ENCODE data around the gene DHRS2. TPM values are rescaled to one million over a fixed set of nuclear protein-coding genes. Genes with fewer than 3 reads are reported as not detected.

The DHRS2 gene
- polyA plus RNA-seq, 1 donor = 0.84 TPM

GRCh38 chr14:23610815-23611289, 25.3 kb upstream of the DHRS2 start:
- Histone ChIP-seq H3K27me3 (ENCODE audit: control insufficient read depth, insufficient read depth, low read length) (no peaks in the 10 kb centered on the region), H3K4me1 (ENCODE audit: control insufficient read depth, insufficient read depth, low read length) (peaks cover 55% of the 10 kb centered on the region), H3K4me3 (ENCODE audit: low read length) (no peak overlapping the region), H3K36me3 (ENCODE audit: control insufficient read depth, insufficient read depth, low read length) (no peaks in the 10 kb centered on the region), H3K27ac (ENCODE audit: low read length) (peak overlapping the region; percentile 35), H3K9me3 (ENCODE audit: control insufficient read depth, low read depth, low read length) (no peaks in the 10 kb centered on the region)
- WGBS (ENCODE audit: insufficient coverage, low lambda C conversion rate) = no CpG with 5 or more reads among the region's 4 CpGs
- no peak for DNase-seq

- no CpG with 5 or more reads among the region's 4 CpGs for WGBS (ENCODE audit: insufficient coverage, low lambda C conversion rate)
- Histone ChIP-seq H3K27ac (ENCODE audit: low read length) (no peak overlapping the region), H3K9me3 (ENCODE audit: control insufficient read depth, low read depth, low read length) (no peaks in the 10 kb centered on the region), H3K27me3 (ENCODE audit: control insufficient read depth, insufficient read depth, low read length) (no peaks in the 10 kb centered on the region), H3K4me1 (ENCODE audit: control insufficient read depth, insufficient read depth, low read length) (peaks cover 56% of the 10 kb centered on the region), H3K36me3 (ENCODE audit: control insufficient read depth, insufficient read depth, low read length) (no peaks in the 10 kb centered on the region), H3K4me3 (ENCODE audit: low read length) (no peak overlapping the region)
- DNase-seq = no peak
Observed at GRCh38 chr14:23612354-23612732, 23.8 kb upstream of the DHRS2 start.

- Histone ChIP-seq H3K36me3 (ENCODE audit: control insufficient read depth, insufficient read depth, low read length) (no peaks in the 10 kb centered on the region), H3K9me3 (ENCODE audit: control insufficient read depth, low read depth, low read length) (no peaks in the 10 kb centered on the region), H3K4me3 (ENCODE audit: low read length) (no peak overlapping the region), H3K4me1 (ENCODE audit: control insufficient read depth, insufficient read depth, low read length) (peaks cover 60% of the 10 kb centered on the region), H3K27me3 (ENCODE audit: control insufficient read depth, insufficient read depth, low read length) (no peaks in the 10 kb centered on the region), H3K27ac (ENCODE audit: low read length) (no peak overlapping the region)
- DNase-seq = no peak
- WGBS (ENCODE audit: insufficient coverage, low lambda C conversion rate) = 100% methylated on average over 1 of the region's 1 CpG
Observed at GRCh38 chr14:23612802-23613201, 23.4 kb upstream of the DHRS2 start.

- Histone ChIP-seq H3K4me3 (ENCODE audit: low read length) (no peak overlapping the region), H3K4me1 (ENCODE audit: control insufficient read depth, insufficient read depth, low read length) (peaks cover 64% of the 10 kb centered on the region)
- peak in 1 of 2 donors; percentile 79 for DNase-seq
Observed at GRCh38 chr14:23613242-23614070, 22.7 kb upstream of the DHRS2 start.

GRCh38 chr14:23614395-23614828, 21.8 kb upstream of the DHRS2 start:
- no peak overlapping the region for H3K4me3 ChIP-seq (ENCODE audit: low read length)
- peak overlapping the region; percentile 66 for H3K27ac ChIP-seq (ENCODE audit: low read length)
- H3K4me1 ChIP-seq (ENCODE audit: control insufficient read depth, insufficient read depth, low read length) = peaks cover 67% of the 10 kb centered on the region
- no peaks in the 10 kb centered on the region for H3K36me3 ChIP-seq (ENCODE audit: control insufficient read depth, insufficient read depth, low read length)
- H3K27me3 ChIP-seq (ENCODE audit: control insufficient read depth, insufficient read depth, low read length) = no peaks in the 10 kb centered on the region
- H3K9me3 ChIP-seq (ENCODE audit: control insufficient read depth, low read depth, low read length) = no peaks in the 10 kb centered on the region
- WGBS (ENCODE audit: insufficient coverage, low lambda C conversion rate) = no CpG with 5 or more reads among the region's 2 CpGs
- no peak for DNase-seq

More at GRCh38 chr14:23613242-23614070, 22.7 kb upstream of the DHRS2 start:
- no peaks in the 10 kb centered on the region for H3K9me3 ChIP-seq (ENCODE audit: control insufficient read depth, low read depth, low read length)
- no peaks in the 10 kb centered on the region for H3K27me3 ChIP-seq (ENCODE audit: control insufficient read depth, insufficient read depth, low read length)
- 20% methylated on average over 1 of the region's 6 CpGs for WGBS (ENCODE audit: insufficient coverage, low lambda C conversion rate)
- no peaks in the 10 kb centered on the region for H3K36me3 ChIP-seq (ENCODE audit: control insufficient read depth, insufficient read depth, low read length)
- H3K27ac ChIP-seq (ENCODE audit: low read length) = peak overlapping the region; percentile 66

- H3K27ac ChIP-seq (ENCODE audit: low read length) = no peak overlapping the region
- H3K4me1 ChIP-seq (ENCODE audit: control insufficient read depth, insufficient read depth, low read length) = peaks cover 53% of the 10 kb centered on the region
- no peak overlapping the region for H3K4me3 ChIP-seq (ENCODE audit: low read length)
- H3K27me3 ChIP-seq (ENCODE audit: control insufficient read depth, insufficient read depth, low read length) = no peaks in the 10 kb centered on the region
- 88% methylated on average over 2 of the region's 5 CpGs for WGBS (ENCODE audit: insufficient coverage, low lambda C conversion rate)
- no peak for DNase-seq
- no peaks in the 10 kb centered on the region for H3K9me3 ChIP-seq (ENCODE audit: control insufficient read depth, low read depth, low read length)
- H3K36me3 ChIP-seq (ENCODE audit: control insufficient read depth, insufficient read depth, low read length) = no peaks in the 10 kb centered on the region
Observed at GRCh38 chr14:23615856-23616255, 20.3 kb upstream of the DHRS2 start.

GRCh38 chr14:23617539-23617938, 18.6 kb upstream of the DHRS2 start:
- DNase-seq = no peak
- Histone ChIP-seq H3K4me3 (ENCODE audit: low read length) (no peak overlapping the region), H3K4me1 (ENCODE audit: control insufficient read depth, insufficient read depth, low read length) (peaks cover 45% of the 10 kb centered on the region), H3K27me3 (ENCODE audit: control insufficient read depth, insufficient read depth, low read length) (no peaks in the 10 kb centered on the region), H3K27ac (ENCODE audit: low read length) (no peak overlapping the region), H3K9me3 (ENCODE audit: control insufficient read depth, low read depth, low read length) (no peaks in the 10 kb centered on the region), H3K36me3 (ENCODE audit: control insufficient read depth, insufficient read depth, low read length) (no peaks in the 10 kb centered on the region)
- WGBS (ENCODE audit: insufficient coverage, low lambda C conversion rate) = no CpG with 5 or more reads among the region's 1 CpG

- Histone ChIP-seq H3K4me3 (ENCODE audit: low read length) (no peak overlapping the region), H3K9me3 (ENCODE audit: control insufficient read depth, low read depth, low read length) (no peaks in the 10 kb centered on the region), H3K27ac (ENCODE audit: low read length) (peak overlapping the region; percentile 59), H3K36me3 (ENCODE audit: control insufficient read depth, insufficient read depth, low read length) (no peaks in the 10 kb centered on the region), H3K27me3 (ENCODE audit: control insufficient read depth, insufficient read depth, low read length) (no peaks in the 10 kb centered on the region), H3K4me1 (ENCODE audit: control insufficient read depth, insufficient read depth, low read length) (peaks cover 37% of the 10 kb centered on the region)
- WGBS (ENCODE audit: insufficient coverage, low lambda C conversion rate) = 48% methylated on average over 2 of the region's 2 CpGs
- peak; percentile 79 to 82 for DNase-seq
Observed at GRCh38 chr14:23618415-23618988, 17.7 kb upstream of the DHRS2 start.

- H3K4me1 ChIP-seq (ENCODE audit: control insufficient read depth, insufficient read depth, low read length) = peaks cover 25% of the 10 kb centered on the region
- no peak overlapping the region for H3K27ac ChIP-seq (ENCODE audit: low read length)
- no peaks in the 10 kb centered on the region for H3K9me3 ChIP-seq (ENCODE audit: control insufficient read depth, low read depth, low read length)
- no peak overlapping the region for H3K4me3 ChIP-seq (ENCODE audit: low read length)
- WGBS (ENCODE audit: insufficient coverage, low lambda C conversion rate) = no CpG with 5 or more reads among the region's 3 CpGs
- no peaks in the 10 kb centered on the region for H3K27me3 ChIP-seq (ENCODE audit: control insufficient read depth, insufficient read depth, low read length)
- no peak for DNase-seq
- H3K36me3 ChIP-seq (ENCODE audit: control insufficient read depth, insufficient read depth, low read length) = no peaks in the 10 kb centered on the region
Observed at GRCh38 chr14:23620177-23620702, 15.9 kb upstream of the DHRS2 start.

GRCh38 chr14:23621204-23621931, 14.8 kb upstream of the DHRS2 start:
- Histone ChIP-seq H3K4me1 (ENCODE audit: control insufficient read depth, insufficient read depth, low read length) (peaks cover 25% of the 10 kb centered on the region), H3K27me3 (ENCODE audit: control insufficient read depth, insufficient read depth, low read length) (no peaks in the 10 kb centered on the region), H3K36me3 (ENCODE audit: control insufficient read depth, insufficient read depth, low read length) (no peaks in the 10 kb centered on the region), H3K27ac (ENCODE audit: low read length) (no peak overlapping the region), H3K9me3 (ENCODE audit: control insufficient read depth, low read depth, low read length) (no peaks in the 10 kb centered on the region), H3K4me3 (ENCODE audit: low read length) (no peak overlapping the region)
- DNase-seq = no peak
- WGBS (ENCODE audit: insufficient coverage, low lambda C conversion rate) = 61% methylated on average over 4 of the region's 6 CpGs
